Activated CD8-positive, alpha-beta memory T cell treated with anti-CD3 and anti-CD28 coated beads for 36 hours (primary cell): ENCODE results near the gene RAB6C. TPM values are rescaled to one million over a fixed set of nuclear protein-coding genes. Genes with fewer than 3 reads are reported as not detected.
"Not testable (repeated sequence)": the region's sequence is repeated elsewhere in the genome, so short reads cannot be mapped to it uniquely, and the experiment has no call there.

Experiments
- CTCF ChIA-PET: fragments of 350-600 bp; sonication (Branson Sonifier 250); formaldehyde crosslinking; loops from one replicate; lab custom pipeline; 2021; ENCODE audit warnings: antibody characterized with exemption; lab: Charles Lee
- POLR2A ChIA-PET: fragments of 350-600 bp; sonication (Branson Sonifier 250); formaldehyde crosslinking; loops from one replicate; lab custom pipeline; 2021; ENCODE audit warnings: antibody characterized with exemption; lab: Charles Lee
- total RNA-seq, 2 experiments: library from RNA; stranded (reverse); gene quantifications; one replicate each; pipeline ENCODE4 v1.2.3, GENCODE V29; 2021

The RAB6C gene
- total RNA-seq = under 1 TPM; 0.06 TPM

GRCh38 chr2:129979629-129980155 lies at the start of gene RAB6C:
Gene RAB6C, plus strand, starts transcription at chr2:129979666. Its CDS starts 450 bp downstream, at chr2:129980116.
- POLR2A ChIA-PET, CTCF ChIA-PET: not testable (repeated sequence)

GRCh38 chr2:129930451-129930850 lies 49.0 kb upstream of the RAB6C start:
- ChIA-PET POLR2A (no interaction called here), CTCF (no interaction called here)

- POLR2A ChIA-PET, CTCF ChIA-PET: not testable (repeated sequence)
Observed at GRCh38 chr2:129933387-129933786, 46.1 kb upstream of the RAB6C start.

GRCh38 chr2:129934044-129934822 lies 45.2 kb upstream of the RAB6C start:
- POLR2A ChIA-PET = no interaction called here
- CTCF ChIA-PET = no interaction called here

- POLR2A ChIA-PET = no interaction called here
- CTCF ChIA-PET = no interaction called here
Observed at GRCh38 chr2:129935118-129935517, 44.3 kb upstream of the RAB6C start.

- POLR2A ChIA-PET = no interaction called here
- CTCF ChIA-PET = interaction anchor here (1.0 to 1.1 kb wide), 2 partner anchors 13 to 396 kb away, joined by 3 read pairs; no protein-coding TSS in a partner anchor
Observed at GRCh38 chr2:129936334-129936934, 43.0 kb upstream of the RAB6C start.

- POLR2A ChIA-PET, CTCF ChIA-PET: not testable (repeated sequence)
Observed at GRCh38 chr2:129938850-129939471, 40.5 kb upstream of the RAB6C start.

GRCh38 chr2:129943456-129943855 lies 36.0 kb upstream of the RAB6C start:
- CTCF ChIA-PET, POLR2A ChIA-PET: not testable (repeated sequence)

- POLR2A ChIA-PET = interaction anchor here (0.6 kb wide), 1 partner anchor 1272 kb away, joined by 3 read pairs; no protein-coding TSS in a partner anchor
- CTCF ChIA-PET = no interaction called here
Observed at GRCh38 chr2:129945557-129945956, 33.9 kb upstream of the RAB6C start.

GRCh38 chr2:129947712-129948111 lies 31.8 kb upstream of the RAB6C start:
- CTCF ChIA-PET, POLR2A ChIA-PET: not testable (repeated sequence)

- CTCF ChIA-PET, POLR2A ChIA-PET: not testable (repeated sequence)
Observed at GRCh38 chr2:129956171-129956570, 23.3 kb upstream of the RAB6C start.

GRCh38 chr2:129957891-129958290 lies 21.6 kb upstream of the RAB6C start:
- CTCF ChIA-PET = no interaction called here

GRCh38 chr2:129958736-129959135 lies 20.7 kb upstream of the RAB6C start:
- POLR2A ChIA-PET, CTCF ChIA-PET: not testable (repeated sequence)

More at GRCh38 chr2:129957891-129958290, 21.6 kb upstream of the RAB6C start:
- POLR2A ChIA-PET = no interaction called here

GRCh38 chr2:129968605-129969004 lies 10.9 kb upstream of the RAB6C start:
- CTCF ChIA-PET, POLR2A ChIA-PET: not testable (repeated sequence)

GRCh38 chr2:129975016-129975774 lies 4.3 kb upstream of the RAB6C start:
- POLR2A ChIA-PET = no interaction called here
- CTCF ChIA-PET = no interaction called here

GRCh38 chr2:129976969-129977368 lies 2.5 kb upstream of the RAB6C start:
- POLR2A ChIA-PET, CTCF ChIA-PET: not testable (repeated sequence)

GRCh38 chr2:129977986-129978385 lies 1.5 kb upstream of the RAB6C start:
- ChIA-PET POLR2A (no interaction called here), CTCF (no interaction called here)

GRCh38 chr2:129980246-129980645 lies 780 bp downstream of the RAB6C start:
- POLR2A ChIA-PET, CTCF ChIA-PET: not testable (repeated sequence)

GRCh38 chr2:129981689-129982088 lies 2.2 kb downstream of the RAB6C start:
- CTCF ChIA-PET, POLR2A ChIA-PET: not testable (repeated sequence)

- POLR2A ChIA-PET = no interaction called here
- CTCF ChIA-PET = no interaction called here
Observed at GRCh38 chr2:129984426-129984825, 5.0 kb downstream of the RAB6C start.
